HG03064 (cell line): ENCODE data around the gene CYRIA.

Experiments used
- ATAC-seq: cut with Tn5 transposase; IDR thresholded peaks from one replicate; pipeline ENCODE4 v1.9.1; 2021; ENCODE audit warnings: low read depth; ENCODE audit not compliant: unreplicated experiment

Gene CYRIA

DNA sequence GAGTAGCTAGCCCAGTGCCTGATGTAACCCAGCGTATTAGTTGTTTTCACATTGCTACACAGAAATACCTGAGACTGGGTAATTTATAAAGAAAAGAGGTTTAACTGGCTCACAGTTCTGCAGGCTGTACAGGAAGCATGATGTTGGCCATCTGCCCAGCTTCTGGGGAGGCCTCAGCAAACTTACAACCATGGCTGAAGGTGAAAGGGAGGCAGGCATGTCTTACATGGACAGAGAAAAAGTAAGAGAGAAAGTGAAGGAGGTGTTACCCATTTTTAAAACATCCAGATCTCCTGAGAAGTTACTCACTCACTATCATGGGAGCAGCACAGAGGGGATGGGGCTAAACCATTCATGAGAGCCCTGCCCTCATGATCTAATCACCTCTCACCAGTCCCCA lies 6.1 kb upstream of the CYRIA start:
- ATAC-seq = no peak

DNA sequence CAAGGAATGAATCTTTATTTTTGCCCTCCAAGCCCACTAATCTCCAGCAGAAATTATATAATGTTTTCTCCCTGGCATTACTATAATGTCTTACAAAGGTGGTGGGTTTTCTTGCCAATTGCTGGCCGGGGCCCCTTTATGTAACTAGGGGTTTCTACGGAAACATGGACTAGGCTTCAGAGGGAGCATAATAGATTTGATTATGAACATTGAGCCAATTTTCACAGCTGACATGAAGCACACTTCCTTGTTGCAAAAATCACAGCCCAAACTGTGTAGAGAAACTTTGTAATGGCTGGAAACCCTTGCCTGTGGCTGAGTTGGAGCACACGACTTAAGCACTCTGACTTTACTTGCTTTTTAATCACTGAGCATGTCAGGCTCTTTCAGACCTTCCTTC lies 3.8 kb upstream of the CYRIA start:
- no peak for ATAC-seq

DNA sequence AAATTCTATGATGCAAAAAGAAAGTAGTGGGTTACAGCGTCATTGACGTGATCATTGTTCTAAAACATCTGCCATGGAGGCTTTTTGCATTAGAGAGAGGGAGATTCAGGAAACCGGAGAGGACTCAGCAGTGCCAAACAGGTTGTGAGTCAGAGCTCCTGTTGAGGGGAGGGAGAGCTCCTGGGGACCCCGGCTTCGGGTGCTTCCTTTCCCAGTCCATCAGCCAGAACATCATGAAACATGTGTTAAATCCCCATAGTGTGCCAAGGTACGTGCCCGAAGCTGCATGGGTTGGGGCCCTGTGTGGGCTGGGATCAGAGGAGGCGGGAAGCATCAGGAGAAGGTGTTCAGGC lies 791 bp upstream of the CYRIA start:
- no peak for ATAC-seq

DNA sequence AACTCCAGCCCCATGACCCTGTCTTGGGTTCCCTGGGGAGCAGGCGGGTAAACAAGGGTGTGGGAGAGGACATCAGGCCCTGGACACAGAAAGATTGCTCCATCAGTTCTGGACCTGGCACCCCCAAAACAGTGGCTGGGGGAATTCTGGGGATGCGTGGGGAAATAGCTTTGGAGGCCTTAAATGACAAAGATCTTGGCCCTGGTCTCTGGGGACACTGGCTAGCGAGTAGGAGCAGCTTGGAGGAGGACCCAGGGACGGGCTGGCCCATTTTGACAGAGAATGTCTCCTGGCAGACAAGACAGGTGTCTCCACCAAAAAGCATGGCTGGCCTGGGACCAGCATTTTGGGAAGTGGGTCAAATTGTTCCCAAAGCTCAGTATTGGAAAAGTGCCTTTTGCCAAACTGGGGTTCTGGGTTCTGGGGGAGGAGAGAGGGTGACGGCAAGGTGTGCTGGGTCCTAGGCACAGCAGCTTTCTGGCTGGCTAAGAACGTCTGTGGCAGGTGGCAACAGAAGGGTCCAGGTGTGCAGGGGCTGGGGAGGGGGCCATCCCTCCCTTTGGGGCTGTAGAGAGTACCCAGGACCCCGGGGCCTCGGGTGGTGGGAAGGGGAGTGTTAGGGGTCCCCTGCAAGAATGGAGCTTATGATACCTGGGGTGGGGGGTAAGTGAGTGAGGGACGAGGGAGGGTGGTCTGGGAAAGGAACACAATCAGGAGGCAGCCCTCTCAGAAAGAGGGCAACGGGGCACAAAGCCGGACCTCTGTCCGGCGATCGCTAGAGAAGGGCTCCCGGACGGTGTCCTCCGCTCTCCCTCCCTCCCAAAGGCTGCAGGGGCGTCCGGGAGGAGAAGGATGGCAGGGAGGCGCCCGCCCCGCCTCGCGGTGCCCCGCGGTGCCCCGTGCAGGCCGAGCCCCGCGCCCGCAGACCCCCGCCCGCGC lies 556 bp downstream of the CYRIA start:
- ATAC-seq = peak; percentile 24

DNA sequence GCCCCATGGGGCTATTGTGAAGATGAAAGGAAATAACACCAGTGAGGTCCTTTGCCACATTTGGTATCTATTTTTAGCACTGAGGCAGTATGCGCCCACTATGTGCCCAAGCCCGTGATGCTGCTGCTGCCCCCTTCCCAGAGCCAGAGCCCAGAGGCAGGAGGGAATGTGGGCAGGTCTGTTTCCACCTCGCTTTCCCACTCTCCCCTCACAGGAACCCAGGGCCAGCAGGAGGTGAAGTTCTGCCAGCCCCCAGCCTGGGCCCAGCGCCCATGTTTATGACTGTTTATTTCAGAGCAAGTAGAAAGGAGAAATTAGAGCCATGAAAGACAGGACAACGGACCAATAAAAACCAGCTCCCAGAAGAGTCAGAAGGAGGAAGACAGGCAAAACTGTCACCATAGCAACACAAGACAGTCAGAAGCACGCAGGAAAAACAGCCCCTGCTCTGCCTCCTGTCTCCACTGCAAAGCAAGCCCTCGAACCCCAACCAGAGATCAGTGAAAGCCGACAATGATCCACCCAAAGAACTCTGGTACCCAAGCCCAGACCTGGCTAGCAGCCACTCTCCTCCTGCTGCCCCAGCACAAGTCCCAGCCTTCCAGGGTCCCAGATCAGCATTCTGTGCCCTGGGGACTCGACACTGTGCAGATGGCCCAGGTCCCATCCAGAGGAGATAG lies 1.4 kb downstream of the CYRIA start:
- ATAC-seq = no peak

DNA sequence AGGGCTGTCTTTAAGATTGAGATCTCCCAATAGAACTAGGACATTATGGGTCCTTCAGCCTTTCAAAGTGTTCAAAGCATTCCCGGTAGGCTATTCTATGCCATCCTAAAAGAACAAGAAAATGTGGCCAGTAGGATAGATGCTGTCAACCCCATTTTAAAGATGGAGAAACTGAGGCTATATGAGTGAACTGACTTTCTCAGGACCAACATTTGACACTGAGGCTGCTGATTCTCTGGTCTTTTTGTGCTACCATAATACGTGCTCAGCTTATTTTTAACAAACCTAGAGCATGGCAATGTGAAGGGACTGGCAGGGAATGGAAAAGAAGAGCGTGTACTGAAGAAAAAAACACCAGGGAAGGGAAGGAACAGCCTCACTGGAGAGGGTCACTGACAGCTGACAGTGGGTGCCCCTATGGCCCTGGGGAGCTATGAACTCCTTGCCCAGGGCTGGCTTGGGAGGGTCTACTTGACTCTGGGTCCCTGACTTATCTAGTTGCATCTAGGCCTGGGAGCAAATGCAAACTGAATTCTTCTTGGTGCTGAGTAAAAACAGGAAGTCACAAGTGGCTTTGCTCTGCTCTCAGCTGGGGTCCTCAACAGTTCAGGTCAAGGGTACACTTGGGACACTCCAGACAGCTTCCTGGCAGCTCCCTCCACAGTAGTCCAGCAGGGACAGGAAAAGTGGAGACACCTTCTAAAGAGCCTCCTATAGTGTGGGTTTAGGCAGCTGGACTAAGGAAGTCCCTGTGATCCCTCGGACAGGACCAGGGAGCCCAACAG lies 2.3 kb downstream of the CYRIA start:
- no peak for ATAC-seq

DNA sequence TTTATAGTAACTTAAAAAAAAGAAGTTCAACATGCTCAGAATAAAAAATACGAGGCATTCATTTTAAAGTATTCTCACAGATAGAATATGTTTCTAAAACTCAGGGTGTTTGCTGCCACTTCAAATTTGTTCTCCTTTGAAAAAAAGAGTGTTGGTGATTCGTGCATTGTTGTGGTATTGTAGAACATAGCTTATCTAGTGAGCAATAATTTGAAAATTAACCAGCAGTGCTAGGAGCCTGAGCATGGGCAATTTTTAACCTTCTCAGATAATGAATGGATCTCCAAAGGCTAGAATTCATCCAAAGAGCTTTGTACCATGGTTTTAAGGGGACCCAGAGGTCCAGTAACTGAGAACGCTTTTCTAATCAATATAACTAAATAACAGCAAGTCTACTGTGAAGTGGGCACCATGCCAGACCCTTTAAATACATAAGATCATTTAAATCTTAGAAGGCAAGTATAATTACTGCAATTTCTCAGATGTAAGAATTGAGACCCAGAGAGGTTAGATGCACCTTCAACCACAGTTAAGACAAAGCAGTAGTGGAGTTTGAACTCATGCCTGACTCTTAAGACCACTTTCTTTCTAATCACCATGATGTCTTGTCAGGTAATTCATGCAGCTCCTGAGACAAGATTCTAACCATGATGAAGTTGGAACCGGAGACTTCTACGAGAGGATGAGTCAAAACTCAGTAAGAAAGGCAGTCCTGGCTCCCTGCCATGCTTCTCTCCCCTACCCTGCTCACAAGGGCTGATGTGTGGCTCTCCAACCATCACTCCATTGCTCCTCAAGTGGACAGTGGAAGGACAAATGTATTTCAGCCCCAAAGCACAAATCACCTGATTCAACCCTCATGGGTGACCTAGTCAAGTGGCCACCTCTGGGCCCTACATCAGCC lies 3.4 kb downstream of the CYRIA start:
- ATAC-seq = no peak

DNA sequence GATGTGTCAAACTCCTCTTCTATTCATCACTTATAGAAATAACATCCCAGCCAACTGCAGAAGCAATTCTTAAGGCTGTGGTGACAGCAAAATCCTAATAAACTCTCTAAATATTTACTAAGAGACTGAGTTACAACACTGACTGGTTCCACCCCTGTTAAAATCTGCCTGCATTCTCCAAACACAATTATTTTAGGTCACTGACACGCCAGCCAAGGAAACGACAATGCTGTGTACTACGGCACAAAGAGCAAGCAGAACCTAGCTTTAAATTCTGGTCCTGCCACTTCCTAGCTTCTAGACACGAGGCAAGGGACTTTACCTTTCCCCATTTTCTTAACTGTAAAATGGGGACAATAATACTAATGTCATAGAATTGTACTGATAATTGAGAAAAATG lies 4.1 kb downstream of the CYRIA start:
- no peak for ATAC-seq

DNA sequence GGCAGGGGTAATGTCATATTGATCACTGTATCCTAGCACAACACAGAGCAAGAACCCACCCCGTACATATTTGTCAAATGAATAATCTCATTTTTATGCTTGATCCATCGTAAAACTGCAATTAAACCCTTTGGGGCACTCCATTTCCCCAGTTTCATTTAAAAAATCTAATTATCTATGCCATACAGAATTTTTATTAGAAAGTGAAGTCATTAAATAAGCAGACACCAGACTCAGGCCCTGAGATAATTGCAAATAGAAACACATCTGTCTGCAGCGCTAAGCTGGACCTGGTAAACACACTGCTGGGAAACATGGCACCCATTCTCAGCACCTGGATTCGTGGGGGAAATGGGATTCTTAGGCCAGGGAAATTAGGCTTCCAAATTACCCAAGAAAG lies 5.1 kb downstream of the CYRIA start:
- no peak for ATAC-seq

DNA sequence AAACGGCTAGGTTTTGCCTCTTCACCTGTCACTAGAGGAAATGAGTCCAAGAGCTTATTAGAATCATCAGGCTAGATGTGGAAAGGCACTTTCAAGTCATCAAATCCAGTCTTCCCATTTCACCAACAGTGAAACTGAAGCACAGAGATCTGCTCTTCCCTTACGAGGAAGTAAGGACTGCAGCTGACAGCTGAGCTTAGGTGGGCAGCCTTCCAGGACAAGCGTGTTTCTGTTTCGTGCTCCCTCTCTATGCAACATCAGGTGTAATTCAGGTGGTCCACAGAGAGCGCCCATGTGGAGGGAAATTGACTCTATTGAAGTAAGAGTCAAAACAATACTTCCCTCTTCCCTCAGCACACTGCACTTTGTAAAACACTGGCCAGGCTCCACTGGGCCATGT lies 5.5 kb downstream of the CYRIA start:
- no peak for ATAC-seq

DNA sequence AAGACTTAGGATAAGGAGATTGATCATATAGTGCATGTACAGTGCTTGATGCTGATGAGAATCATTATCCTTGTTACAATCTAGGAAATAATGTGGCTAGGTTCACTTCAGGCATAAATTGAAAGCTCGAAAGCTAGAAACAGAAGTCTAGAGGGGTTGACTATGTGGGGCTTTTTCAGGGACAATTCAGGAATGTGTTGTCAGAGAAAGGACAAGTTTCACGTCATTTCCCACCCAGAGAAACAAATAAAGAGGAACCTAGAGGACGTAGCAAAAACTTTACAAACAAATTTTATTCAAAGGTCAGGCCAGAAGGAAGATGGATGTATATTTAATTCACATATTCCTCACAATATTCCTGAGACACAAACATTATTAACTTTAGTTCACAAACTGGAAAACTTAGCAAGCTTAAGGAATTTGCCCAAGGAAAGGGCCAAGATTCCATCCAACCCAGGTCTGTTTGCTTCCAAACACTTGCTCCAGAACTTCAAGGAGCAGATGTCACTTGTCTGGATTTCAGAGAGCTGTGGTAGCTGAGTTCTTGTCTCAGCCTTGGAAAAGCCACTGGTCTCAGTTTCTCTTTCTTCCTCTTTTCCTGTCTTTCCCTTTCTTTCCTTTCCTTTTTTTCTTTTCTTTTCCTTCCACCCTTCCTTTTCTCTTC lies 7.4 kb downstream of the CYRIA start:
- no peak for ATAC-seq

DNA sequence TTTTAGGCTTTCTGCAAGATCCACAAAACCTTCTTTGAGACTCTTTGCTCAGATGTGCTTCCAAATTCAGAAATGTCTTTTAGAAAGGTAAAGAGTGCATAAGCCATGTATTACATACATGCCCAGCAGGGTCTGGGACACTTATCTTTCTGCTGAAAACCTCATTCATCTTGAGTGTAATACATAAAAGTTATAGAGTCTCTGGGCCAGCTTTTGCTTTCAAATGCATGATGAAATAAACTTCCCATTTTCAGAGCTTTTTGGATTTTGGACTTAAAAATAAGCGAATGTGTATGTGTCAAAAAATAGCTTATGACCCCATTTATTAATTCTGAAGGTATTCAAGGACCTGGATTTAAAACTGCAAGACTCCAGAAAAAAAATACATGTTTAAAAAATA lies 8.0 kb downstream of the CYRIA start:
- no peak for ATAC-seq

DNA sequence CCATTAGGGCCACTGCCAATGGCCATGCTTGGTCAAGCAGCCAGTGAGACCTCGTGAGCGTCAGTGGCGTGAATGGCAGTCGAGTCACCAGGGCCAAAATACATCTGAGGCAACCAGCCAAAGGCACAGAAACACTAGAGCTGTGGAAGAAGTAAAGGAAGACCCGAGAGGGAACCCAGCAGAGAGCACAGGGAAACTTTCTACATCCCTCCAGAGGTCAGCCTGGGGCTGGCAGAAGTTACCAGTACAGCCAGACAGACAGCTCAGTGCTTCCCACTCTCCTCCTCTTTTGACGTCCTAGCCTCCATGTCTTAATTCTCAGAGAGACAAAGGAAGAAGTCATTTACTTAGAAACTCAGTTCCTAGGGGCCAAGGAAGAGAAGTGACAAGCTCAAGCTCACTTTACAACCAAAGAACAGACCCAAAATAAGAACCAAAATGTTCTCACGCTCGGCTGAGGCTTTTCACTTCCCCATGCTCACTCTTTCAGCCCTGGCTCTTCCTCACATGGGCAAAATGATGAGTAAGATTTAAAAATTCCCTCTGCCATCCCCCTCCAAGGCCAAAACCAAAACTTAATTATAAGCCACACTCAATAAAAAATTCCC lies 8.7 kb downstream of the CYRIA start:
- ATAC-seq = peak; percentile 67

DNA sequence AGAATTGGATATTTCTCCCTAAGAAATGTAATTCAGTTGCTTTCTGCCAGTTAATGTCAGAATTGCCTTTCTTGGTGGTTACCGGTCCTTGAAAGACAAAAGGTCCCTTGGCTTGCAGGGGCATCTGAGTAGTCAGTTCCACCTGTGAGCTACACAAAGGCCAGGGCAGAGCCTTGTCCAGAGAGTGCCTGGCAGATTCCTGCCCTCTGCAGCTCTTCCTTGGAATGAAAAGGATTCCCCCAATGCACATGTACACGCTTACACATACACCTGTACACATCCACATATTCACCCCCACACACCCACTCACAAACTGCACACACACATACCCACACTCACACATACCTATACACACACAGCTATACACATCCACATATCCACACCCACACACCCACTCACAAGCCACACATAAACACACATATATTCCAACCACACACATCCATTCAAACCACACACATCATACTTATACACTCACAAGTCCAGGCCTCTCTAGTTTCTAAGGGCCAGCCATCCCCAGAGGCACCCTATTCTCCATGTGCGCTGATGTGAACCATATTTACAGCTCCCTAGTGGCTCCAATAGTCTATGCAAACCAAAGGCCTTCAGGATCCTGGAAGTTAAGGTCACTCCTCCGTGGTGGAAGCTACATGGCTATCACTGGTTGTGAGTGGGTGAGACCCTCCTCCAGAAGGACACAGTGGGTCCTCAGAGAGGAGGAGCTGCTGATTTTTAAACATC lies 9.6 kb downstream of the CYRIA start:
- no peak for ATAC-seq

DNA sequence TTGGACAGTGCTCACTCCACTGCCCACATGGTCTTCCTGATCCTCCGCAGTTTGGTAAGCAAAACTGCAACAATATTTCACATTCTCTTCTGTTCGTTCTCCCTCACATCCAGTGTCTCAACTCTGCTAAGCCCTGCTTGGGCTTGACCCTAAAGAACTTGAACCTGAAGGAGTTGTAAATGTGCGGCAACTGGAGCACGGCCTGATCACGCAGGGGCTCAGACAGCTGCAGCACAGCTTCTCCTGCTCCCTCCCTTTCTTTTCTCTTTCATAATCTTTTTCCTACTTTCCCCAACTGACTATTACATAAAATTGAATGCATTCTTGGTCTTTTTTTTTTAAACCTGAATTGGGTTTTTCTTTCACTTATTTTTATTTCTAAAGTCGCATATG lies 10.2 kb downstream of the CYRIA start:
- no peak for ATAC-seq

DNA sequence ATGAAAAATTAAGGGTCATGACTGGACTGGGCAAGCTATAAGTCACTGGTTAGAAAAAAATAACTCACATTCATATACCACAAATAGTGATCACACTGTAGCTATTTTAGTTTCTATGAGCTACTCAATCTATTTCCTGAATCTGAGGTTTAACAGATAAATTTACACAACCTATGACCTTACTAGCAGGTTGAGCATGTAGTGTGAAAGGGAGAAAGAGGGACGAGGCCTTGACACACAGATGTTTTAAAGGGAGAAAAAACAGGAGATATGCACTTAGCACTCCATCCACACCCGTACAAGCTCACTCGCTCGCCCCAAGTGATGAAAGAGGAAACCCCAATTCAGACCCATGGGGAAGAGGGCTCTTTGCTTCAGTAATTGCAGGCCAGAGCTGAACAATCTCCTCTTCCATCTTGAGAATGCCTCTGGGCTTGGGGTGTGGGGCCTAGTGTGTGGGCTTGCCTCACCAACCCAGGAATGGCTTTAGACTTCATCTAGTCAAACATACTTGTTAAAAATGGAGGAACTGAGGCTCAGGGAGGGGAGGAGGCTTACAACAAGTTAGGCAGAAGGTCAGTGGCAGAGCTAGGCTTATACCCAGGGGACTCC lies 10.7 kb downstream of the CYRIA start:
- peak; percentile 24 for ATAC-seq

DNA sequence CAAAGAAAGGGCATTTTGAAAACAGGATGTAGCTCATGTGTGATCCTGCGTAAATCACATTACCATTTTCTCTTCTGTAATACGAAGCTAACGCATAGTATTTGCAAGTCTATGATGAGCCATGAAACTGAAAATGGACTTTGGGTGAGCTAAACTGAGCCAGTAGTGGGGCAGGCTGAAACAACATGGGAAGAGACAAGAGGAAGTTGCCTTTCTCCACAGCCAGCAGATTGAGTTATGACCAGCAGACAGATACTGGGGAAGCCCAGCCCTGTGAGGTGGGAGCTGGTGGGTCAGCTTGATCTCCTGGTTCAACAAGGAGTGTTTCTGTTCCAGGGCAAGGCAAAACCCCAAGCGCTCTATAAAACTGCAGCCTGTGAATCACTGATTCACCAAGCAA lies 11.8 kb downstream of the CYRIA start:
- ATAC-seq = peak; percentile 53

DNA sequence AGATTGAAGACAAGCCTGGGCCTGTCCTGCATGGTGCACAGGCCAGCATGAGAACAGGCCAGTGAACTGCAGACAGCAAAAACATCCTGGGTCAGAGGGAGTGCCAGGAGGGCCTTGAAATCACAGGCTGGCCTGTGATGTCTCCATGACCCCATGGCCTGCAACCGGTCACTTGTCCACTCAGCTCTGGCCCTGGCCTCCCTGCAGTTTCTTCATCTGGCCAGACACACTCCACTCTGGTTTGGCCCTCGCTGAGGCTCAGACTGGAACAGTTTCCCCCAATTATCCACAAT lies 12.6 kb downstream of the CYRIA start:
- no peak for ATAC-seq
